Measurements from ENCODE around the gene FOXO3. TPM values are rescaled to one million over a fixed set of nuclear protein-coding genes. Genes with fewer than 3 reads are reported as not detected.

The FOXO3 gene
- total RNA-seq, 3 donors from 2014 or later = 52.4 to 60.4 (median 60.1) TPM

DNA sequence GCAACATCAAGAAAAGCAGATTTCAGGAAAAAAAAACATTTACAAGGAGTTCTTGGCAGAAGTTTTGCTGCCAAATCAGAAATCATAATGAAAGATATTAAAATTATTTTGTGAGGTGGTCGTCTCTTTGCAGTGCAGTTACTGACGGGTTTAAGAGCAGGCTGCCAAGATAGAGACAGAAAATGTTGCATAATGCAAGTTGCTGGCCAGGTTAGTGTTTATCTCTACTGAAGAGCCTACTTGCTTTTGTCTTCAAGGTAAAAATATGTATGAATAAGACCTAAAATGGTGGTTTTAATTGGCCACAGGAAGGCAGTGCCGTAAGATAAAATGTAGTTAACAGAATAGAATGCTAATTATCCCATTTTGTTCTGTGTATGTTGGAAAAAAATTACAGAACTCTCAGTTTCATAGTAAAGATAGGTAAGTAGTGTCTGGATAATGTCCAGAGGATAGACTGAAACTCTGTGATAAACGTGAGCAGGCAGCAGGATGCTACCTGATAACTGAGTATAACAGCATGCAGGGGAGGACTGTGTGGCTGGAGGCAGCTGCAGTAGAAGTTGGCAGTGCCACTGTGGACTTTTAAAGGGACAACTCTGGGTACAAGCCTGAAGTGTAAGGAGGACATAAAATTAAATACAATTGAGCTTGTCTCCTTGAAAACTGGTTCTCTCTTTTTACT is 13.9 kb downstream of the FOXO3 start:
- intact Hi-C loops (cut with DNase I, micrococcal nuclease) = no loop called here
- TF ChIP-seq, protein P1, sequence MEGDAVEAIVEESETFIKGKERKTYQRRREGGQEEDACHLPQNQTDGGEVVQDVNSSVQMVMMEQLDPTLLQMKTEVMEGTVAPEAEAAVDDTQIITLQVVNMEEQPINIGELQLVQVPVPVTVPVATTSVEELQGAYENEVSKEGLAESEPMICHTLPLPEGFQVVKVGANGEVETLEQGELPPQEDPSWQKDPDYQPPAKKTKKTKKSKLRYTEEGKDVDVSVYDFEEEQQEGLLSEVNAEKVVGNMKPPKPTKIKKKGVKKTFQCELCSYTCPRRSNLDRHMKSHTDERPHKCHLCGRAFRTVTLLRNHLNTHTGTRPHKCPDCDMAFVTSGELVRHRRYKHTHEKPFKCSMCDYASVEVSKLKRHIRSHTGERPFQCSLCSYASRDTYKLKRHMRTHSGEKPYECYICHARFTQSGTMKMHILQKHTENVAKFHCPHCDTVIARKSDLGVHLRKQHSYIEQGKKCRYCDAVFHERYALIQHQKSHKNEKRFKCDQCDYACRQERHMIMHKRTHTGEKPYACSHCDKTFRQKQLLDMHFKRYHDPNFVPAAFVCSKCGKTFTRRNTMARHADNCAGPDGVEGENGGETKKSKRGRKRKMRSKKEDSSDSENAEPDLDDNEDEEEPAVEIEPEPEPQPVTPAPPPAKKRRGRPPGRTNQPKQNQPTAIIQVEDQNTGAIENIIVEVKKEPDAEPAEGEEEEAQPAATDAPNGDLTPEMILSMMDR (IDR thresholded peaks at IDR 0.05) = no peak
- ATAC-seq (no peak), DNase-seq (no peak)
- H3K36me3 ChIP-seq (ENCODE audit: low read depth) = no peaks in the 10 kb centered on the region
- H3K4me3 ChIP-seq = no peak overlapping the region
- no peaks in the 10 kb centered on the region for H3K9me3 ChIP-seq
- H3K4me1 ChIP-seq (ENCODE audit: low read depth) = peaks cover 12% of the 10 kb centered on the region

DNA sequence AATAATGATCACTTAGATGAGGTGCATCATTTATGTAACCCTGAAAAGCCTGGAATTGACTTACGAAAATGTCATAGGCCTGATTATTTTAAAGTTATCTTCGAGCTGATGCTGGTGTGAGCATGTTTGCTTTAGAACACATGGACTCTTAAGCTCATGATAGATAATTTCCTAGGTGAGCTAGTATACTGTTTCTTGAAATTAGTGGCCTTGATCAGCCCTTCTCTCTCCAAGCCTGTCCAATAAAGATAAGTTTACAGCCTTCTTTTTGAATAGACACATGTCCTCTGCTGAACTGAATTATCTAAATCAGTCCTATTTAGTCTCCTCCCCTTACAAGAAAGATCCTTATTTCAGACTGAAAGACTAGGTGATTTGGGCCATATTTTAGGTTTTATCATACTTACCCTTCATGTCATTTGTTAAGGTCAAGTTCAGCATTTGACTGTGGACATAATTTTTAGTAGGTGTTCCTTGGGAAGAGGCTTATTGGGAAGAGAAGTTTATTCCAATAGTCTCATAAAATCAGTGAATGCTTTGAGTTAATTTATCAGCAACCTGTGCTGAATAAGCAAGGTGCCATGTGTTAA is 15.3 kb downstream of the FOXO3 start:
- TF ChIP-seq, protein P1 (IDR thresholded peaks at IDR 0.05) = no peak
- intact Hi-C loops (cut with DNase I, micrococcal nuclease) = no loop called here
- Histone ChIP-seq H3K36me3 (ENCODE audit: low read depth) (no peaks in the 10 kb centered on the region), H3K4me3 (no peak overlapping the region), H3K4me1 (ENCODE audit: low read depth) (peaks cover 16% of the 10 kb centered on the region), H3K9me3 (no peaks in the 10 kb centered on the region)
- DNase-seq (no peak), ATAC-seq (no peak)

DNA sequence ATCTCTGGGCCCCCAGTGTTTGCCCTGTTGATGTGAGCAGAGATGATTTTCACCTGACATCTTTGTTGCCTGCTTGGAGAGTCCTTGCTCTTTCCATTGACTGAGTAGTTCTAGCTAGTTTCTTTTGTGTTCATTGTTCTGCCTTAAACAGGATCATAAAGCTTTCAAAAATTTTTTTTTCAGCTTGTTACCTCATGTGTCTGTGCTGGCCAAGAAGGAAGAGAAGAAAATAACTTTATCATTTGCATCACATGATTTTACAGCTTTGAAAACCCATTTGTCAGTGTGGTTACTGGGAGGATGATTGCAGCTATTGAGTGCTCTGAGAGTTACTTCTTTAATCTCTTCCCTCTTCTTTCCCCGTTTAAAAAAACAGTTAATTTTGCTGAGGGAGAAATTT is 16.0 kb downstream of the FOXO3 start:
- DNase-seq (no peak), ATAC-seq (peak; percentile 69)
- intact Hi-C loops (cut with DNase I, micrococcal nuclease) = no loop called here
- TF ChIP-seq, protein P1 (IDR thresholded peaks at IDR 0.05) = no peak
- no peaks in the 10 kb centered on the region for H3K9me3 ChIP-seq
- no peaks in the 10 kb centered on the region for H3K36me3 ChIP-seq (ENCODE audit: low read depth)
- H3K4me3 ChIP-seq = no peak overlapping the region
- peaks cover 16% of the 10 kb centered on the region for H3K4me1 ChIP-seq (ENCODE audit: low read depth)

DNA sequence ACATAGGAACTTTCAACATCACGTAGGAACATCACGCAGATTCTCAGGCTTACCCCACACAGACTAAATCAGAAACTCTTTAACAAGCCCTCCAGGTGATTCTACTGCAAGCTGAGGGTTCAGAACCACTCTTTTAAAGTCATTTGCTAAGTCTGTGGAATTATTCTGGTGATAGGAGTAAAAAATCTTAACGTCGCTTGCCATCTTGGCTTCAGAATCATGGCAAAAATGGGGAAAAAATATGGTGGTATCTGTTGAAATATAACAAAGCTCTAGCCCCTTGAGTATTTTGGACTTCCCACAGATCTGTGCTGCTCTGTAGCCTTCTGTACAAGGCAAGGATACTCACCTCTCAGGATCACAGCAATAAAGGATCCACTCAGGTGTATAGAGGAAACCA is 17.4 kb downstream of the FOXO3 start:
- Histone ChIP-seq H3K36me3 (ENCODE audit: low read depth) (no peaks in the 10 kb centered on the region), H3K9me3 (no peaks in the 10 kb centered on the region), H3K4me3 (no peak overlapping the region), H3K4me1 (ENCODE audit: low read depth) (peaks cover 29% of the 10 kb centered on the region)
- TF ChIP-seq, protein P1 (IDR thresholded peaks at IDR 0.05) = no peak
- ATAC-seq (no peak), DNase-seq (no peak)
- intact Hi-C loops (cut with DNase I, micrococcal nuclease) = no loop called here

DNA sequence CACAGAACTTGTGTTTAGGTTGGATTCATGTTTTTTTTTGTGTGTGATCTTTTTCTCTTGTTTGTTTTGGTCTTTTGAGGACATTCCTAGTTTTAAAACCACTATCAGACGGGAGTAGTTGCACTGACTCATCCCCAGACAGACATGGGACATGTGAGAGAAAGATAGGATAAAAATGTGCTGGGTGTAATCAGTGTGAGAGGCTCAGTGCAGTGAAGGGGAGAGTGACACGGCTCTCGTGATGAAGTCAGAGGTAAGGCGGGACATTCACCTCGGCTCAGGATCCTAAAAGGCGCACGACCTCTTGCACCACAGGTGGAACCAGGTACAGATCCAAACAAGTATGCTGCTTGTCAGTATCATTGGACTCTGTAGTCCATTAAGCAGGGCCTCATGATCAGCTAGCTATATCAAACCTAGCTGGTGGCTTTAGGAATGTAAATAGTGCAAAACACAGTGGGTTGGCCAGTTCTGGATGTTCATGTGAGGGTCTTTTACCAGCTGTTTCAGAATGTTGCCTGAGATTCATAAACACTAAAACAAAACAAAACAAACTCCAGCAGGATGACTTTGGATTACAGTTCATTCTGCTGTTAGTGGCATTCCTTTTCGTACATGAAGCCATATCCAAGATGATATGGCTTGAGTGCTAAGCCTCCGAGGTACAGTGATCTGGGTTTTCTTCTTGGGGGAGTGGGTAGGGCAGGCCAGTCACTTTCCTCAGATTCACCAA is 18.0 kb downstream of the FOXO3 start:
- DNase-seq (no peak), ATAC-seq (peak; percentile 25)
- TF ChIP-seq, protein P1 (IDR thresholded peaks at IDR 0.05) = no peak
- intact Hi-C loops (cut with DNase I, micrococcal nuclease) = no loop called here
- H3K36me3 ChIP-seq (ENCODE audit: low read depth) = no peaks in the 10 kb centered on the region
- peaks cover 31% of the 10 kb centered on the region for H3K4me1 ChIP-seq (ENCODE audit: low read depth)
- H3K9me3 ChIP-seq = no peaks in the 10 kb centered on the region
- no peak overlapping the region for H3K4me3 ChIP-seq

All from mucosa of descending colon (tissue), 3 donors.